ENCODE measurements around the gene PADI4.

- TF ChIP-seq CTCF (conservative IDR thresholded peaks at IDR 0.05): no peak
- no peak for TF ChIP-seq EZH2 (IDR thresholded peaks at IDR 0.05; ENCODE audit: low read depth)
Observed at GRCh38 chr1:17319561-17320350, 11.8 kb downstream of the PADI4 start.
